ENCODE measurements around the gene VPS33B. TPM values are rescaled to one million over a fixed set of nuclear protein-coding genes. Genes with fewer than 3 reads are reported as not detected.

VPS33B gene
- total and polyA plus RNA-seq, 4 experiments from 2014 or later, result 4.7 to 27.8 (median 19.1) TPM

DNA sequence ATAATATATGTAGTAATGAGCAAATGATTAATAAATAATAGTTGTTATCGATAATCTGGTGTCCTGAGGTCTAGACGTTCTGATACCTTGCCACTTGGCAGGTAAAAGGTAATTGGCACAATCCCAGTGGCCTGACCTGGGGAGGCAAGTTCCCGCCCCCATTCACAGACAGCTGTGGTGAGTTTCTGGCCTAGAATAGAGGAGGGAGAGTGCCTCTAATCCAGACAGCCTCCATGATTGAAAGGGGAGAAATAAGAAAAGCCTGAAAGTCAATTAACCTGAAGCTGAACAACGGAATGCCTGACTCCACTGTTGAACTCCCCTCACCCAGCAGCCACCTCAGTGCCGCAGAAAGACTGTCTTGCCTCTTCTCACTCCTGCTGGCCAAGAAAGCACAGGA, 39.6 kb upstream of the VPS33B start:
- Histone ChIP-seq H3K4me3 (ENCODE audit: low read length in 2 of 2) (no peak overlapping the region), H3K36me3 (ENCODE audit: insufficient read depth, low read length) (no peaks in the 10 kb centered on the region), H3K9me3 (ENCODE audit: control insufficient read depth in 1 of 2, low read length in 2 of 2) (no peaks in the 10 kb centered on the region), H3K27ac (ENCODE audit: low read depth, low read length) (no peak overlapping the region), H3K27me3 (ENCODE audit: insufficient read depth, low read length) (peaks cover 14% of the 10 kb centered on the region), H3K4me1 (ENCODE audit: insufficient read depth, low read length) (no peaks in the 10 kb centered on the region)
- Mint-ChIP-seq H3K4me1 (no peaks in the 10 kb centered on the region), H3K27ac (no peak overlapping the region), H3K9me3 (peaks cover 0 to 16% (median 8%) of the 10 kb centered on the region in 8 donors), H3K4me3 (no peak overlapping the region), H3K27me3 (peaks cover 23 to 31% of the 10 kb centered on the region in 2 donors), H3K36me3 (peaks cover 0 to 3% of the 10 kb centered on the region in 2 donors)
- ChIA-PET POLR2A (ENCODE audit: partially characterized antibody) (no interaction called here), CTCF (ENCODE audit: partially characterized antibody) (no interaction called here)
- no peak for DNase-seq
- intact Hi-C loops (cut with micrococcal nuclease), result no loop called here

DNA sequence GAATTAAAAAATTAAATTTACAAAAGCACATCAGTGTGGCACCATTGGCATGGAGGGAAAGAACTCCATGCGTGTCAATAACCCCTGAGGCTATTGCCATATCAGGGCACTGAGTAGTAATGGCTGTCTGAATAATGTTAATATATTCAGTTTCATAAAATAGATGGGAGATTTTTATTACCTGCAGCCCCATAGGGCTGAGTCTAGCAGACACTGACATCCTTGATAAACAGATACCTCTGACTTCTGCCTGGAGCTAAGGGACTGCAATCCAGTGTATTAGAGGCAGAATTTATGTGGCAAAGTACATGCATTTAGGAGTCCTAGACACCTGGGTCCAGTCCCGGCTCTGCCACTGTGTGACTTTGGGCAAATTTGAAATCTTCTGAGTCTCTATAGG, 38.8 kb upstream of the VPS33B start:
- H3K9me3 ChIP-seq (ENCODE audit: control insufficient read depth in 1 of 2, low read length in 2 of 2), result no peaks in the 10 kb centered on the region
- no peak for DNase-seq
- Mint-ChIP-seq H3K4me1 (no peaks in the 10 kb centered on the region), H3K27me3 (peaks cover 23 to 31% of the 10 kb centered on the region in 2 donors), H3K27ac (no peak overlapping the region), H3K9me3 (peaks cover 0 to 16% (median 8%) of the 10 kb centered on the region in 8 donors), H3K36me3 (peaks cover 0 to 3% of the 10 kb centered on the region in 2 donors), H3K4me3 (no peak overlapping the region)
- peaks cover 14% of the 10 kb centered on the region for H3K27me3 ChIP-seq (ENCODE audit: insufficient read depth, low read length)
- H3K27ac ChIP-seq (ENCODE audit: low read depth, low read length), result no peak overlapping the region
- no peaks in the 10 kb centered on the region for H3K36me3 ChIP-seq (ENCODE audit: insufficient read depth, low read length)
- POLR2A ChIA-PET (ENCODE audit: partially characterized antibody), result no interaction called here
- CTCF ChIA-PET (ENCODE audit: partially characterized antibody), result interaction anchor here (0.6 kb wide), 1 partner anchor 36 kb away, joined by 3 read pairs; no protein-coding TSS in a partner anchor
- no peaks in the 10 kb centered on the region for H3K4me1 ChIP-seq (ENCODE audit: insufficient read depth, low read length)
- intact Hi-C loops (cut with micrococcal nuclease), result no loop called here
- H3K4me3 ChIP-seq (ENCODE audit: low read length in 2 of 2), result no peak overlapping the region

DNA sequence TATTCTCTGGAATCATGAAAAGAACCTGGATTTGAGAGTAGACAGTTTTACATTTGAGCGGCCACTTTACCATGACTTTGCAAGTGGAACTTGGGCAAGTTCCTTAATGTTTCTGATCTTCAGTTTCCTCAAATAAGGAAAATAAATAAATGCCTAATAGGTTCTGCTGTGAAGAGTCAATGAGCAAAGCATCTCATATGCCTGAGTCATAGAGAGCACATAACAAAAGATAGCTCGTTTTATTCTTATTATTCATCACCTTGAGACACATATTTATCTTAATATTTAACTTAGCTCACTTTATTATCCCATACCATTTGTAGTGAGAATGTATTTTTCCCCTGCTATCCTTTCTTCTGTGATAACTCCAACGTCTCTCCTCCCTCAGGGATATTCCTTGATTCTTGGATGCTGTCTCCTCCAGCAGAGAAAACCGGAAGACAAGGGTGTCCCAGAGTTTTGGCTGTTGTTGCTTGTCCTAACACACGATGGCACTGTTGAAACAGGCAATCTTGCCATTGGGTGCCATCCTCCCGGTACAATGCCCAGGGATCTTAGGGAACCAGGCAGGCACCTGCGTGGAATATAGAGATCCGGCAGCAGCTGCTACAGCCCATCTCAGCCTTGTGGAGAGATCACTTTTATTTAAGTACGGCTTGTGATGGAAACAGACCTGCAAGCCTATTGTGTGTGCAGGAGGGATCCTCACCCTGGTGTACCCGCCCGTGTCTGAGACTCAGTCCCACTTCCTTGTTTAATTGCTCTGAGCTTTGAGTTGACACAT, 33.3 kb upstream of the VPS33B start:
- Histone ChIP-seq H3K27me3 (ENCODE audit: insufficient read depth, low read length) (peaks cover 11% of the 10 kb centered on the region), H3K27ac (ENCODE audit: low read depth, low read length) (no peak overlapping the region), H3K9me3 (ENCODE audit: control insufficient read depth in 1 of 2, low read length in 2 of 2) (no peaks in the 10 kb centered on the region), H3K4me1 (ENCODE audit: insufficient read depth, low read length) (no peaks in the 10 kb centered on the region), H3K36me3 (ENCODE audit: insufficient read depth, low read length) (no peaks in the 10 kb centered on the region), H3K4me3 (ENCODE audit: low read length in 2 of 2) (no peak overlapping the region)
- CTCF ChIA-PET (ENCODE audit: partially characterized antibody), result interaction anchor here (0.6 to 6.5 kb wide), 22 partner anchors 8 to 231 kb away, joined by 3 to 91 read pairs (median 4); no protein-coding TSS in a partner anchor
- peak in 4 of 5 donors; percentile 18 to 33 (median 26) for DNase-seq
- no peak overlapping the region for H3K27ac Mint-ChIP-seq
- H3K4me3 Mint-ChIP-seq, result no peak overlapping the region
- no peaks in the 10 kb centered on the region for H3K36me3 Mint-ChIP-seq
- POLR2A ChIA-PET (ENCODE audit: partially characterized antibody), result no interaction called here
- H3K27me3 Mint-ChIP-seq, result peaks cover 40 to 47% of the 10 kb centered on the region in 2 donors
- peaks cover 0 to 2% (median 0%) of the 10 kb centered on the region in 8 donors for H3K9me3 Mint-ChIP-seq
- intact Hi-C loops (cut with micrococcal nuclease), result loop anchor here (1.0 kb wide), 1 partner anchor 216 kb away; no protein-coding TSS in a partner anchor
- H3K4me1 Mint-ChIP-seq, result peaks cover 0 to 3% (median 0%) of the 10 kb centered on the region in 4 donors

DNA sequence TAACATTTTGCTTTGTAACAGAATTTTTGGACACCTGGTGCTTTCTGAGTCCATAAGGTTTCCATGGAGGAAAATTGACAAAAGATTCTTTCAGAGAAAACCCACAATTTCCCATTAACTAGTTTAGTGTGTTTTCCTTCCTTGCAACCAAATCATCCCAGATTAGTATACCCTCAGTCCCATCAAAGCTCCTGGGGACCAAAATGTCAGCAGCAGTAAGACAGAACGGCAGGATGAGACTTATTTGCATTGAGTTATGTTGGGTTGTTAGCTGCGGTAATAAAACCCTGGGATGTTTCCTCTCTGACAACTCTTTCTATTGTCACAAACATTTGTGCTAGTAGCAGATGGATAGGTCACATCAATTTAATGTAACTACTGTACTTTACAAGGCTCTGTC, 32.4 kb upstream of the VPS33B start:
- Histone ChIP-seq H3K27ac (ENCODE audit: low read depth, low read length) (no peak overlapping the region), H3K4me3 (ENCODE audit: low read length in 2 of 2) (no peak overlapping the region), H3K27me3 (ENCODE audit: insufficient read depth, low read length) (peaks cover 11% of the 10 kb centered on the region), H3K9me3 (ENCODE audit: control insufficient read depth in 1 of 2, low read length in 2 of 2) (no peaks in the 10 kb centered on the region), H3K36me3 (ENCODE audit: insufficient read depth, low read length) (no peaks in the 10 kb centered on the region), H3K4me1 (ENCODE audit: insufficient read depth, low read length) (peaks cover under 1% of the 10 kb centered on the region)
- intact Hi-C loops (cut with micrococcal nuclease), result no loop called here
- no peak overlapping the region for H3K27ac Mint-ChIP-seq
- peaks cover under 1 to 4% (median 1%) of the 10 kb centered on the region in 4 donors for H3K4me1 Mint-ChIP-seq
- ChIA-PET CTCF (ENCODE audit: partially characterized antibody) (interaction anchor here (2.0 to 6.5 kb wide), 4 partner anchors 9 to 218 kb away, joined by 6 to 91 read pairs (median 14); no protein-coding TSS in a partner anchor), POLR2A (ENCODE audit: partially characterized antibody) (no interaction called here)
- H3K27me3 Mint-ChIP-seq, result peaks cover 37 to 42% of the 10 kb centered on the region in 2 donors
- H3K36me3 Mint-ChIP-seq, result no peaks in the 10 kb centered on the region
- DNase-seq, result no peak
- peaks cover 0 to 2% (median 0%) of the 10 kb centered on the region in 8 donors for H3K9me3 Mint-ChIP-seq
- H3K4me3 Mint-ChIP-seq, result no peak overlapping the region

DNA sequence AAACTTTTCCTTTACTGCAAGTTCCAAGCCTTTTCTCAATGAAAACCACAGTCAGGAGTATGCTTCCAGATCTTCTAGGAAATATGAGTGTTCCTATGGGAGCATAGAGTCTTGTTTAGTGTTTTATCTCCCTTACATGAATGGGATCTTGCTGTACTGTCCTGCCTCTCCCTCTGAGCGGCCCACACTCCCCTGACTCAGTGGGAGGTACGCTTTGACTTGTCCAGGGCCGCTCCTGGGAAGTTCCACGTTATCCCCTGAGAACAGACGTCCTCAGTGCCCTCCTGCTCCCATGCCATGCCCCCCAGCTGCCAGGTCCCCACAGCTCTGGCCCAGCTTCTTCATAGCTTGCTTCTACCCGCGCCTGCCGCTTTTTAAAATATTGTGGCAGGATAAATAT, 28.9 kb upstream of the VPS33B start:
- Histone ChIP-seq H3K27me3 (ENCODE audit: insufficient read depth, low read length) (no peaks in the 10 kb centered on the region), H3K4me3 (ENCODE audit: low read length in 2 of 2) (no peak overlapping the region), H3K36me3 (ENCODE audit: insufficient read depth, low read length) (no peaks in the 10 kb centered on the region), H3K27ac (ENCODE audit: low read depth, low read length) (no peak overlapping the region), H3K4me1 (ENCODE audit: insufficient read depth, low read length) (peaks cover 21% of the 10 kb centered on the region), H3K9me3 (ENCODE audit: control insufficient read depth in 1 of 2, low read length in 2 of 2) (no peaks in the 10 kb centered on the region)
- Mint-ChIP-seq H3K36me3 (no peaks in the 10 kb centered on the region), H3K27me3 (peaks cover 19 to 20% of the 10 kb centered on the region in 2 donors), H3K27ac (no peak overlapping the region), H3K9me3 (no peaks in the 10 kb centered on the region), H3K4me3 (no peak overlapping the region), H3K4me1 (peaks cover 14 to 29% (median 20%) of the 10 kb centered on the region in 4 donors)
- CTCF ChIA-PET (ENCODE audit: partially characterized antibody), result interaction anchor here (0.7 kb wide), 1 partner anchor 811 kb away, joined by 4 read pairs; no protein-coding TSS in a partner anchor
- intact Hi-C loops (cut with micrococcal nuclease), result no loop called here
- DNase-seq, result no peak
- POLR2A ChIA-PET (ENCODE audit: partially characterized antibody), result no interaction called here

DNA sequence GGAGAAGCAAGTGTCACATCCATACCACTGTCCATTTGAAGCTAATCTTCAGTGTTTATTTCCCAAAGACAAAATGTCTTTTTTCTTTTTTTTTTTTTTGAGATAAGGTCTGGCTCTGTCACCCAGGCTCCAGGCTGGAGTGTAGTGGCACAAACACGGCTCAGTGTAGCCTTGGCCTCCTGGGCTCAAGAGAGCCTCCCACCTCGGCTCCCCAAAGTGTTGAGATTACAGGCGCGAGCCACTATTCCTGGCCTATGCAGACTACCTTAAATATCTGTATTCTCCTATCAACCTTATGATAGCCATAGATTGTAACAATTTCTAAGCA, 27.7 kb upstream of the VPS33B start:
- DNase-seq, result no peak
- H3K4me3 ChIP-seq (ENCODE audit: low read length in 2 of 2), result no peak overlapping the region
- no peak overlapping the region for H3K27ac ChIP-seq (ENCODE audit: low read depth, low read length)
- H3K27me3 ChIP-seq (ENCODE audit: insufficient read depth, low read length), result no peaks in the 10 kb centered on the region
- peaks cover 11 to 29% (median 23%) of the 10 kb centered on the region in 4 donors for H3K4me1 Mint-ChIP-seq
- peaks cover 21% of the 10 kb centered on the region for H3K4me1 ChIP-seq (ENCODE audit: insufficient read depth, low read length)
- peaks cover 12 to 15% of the 10 kb centered on the region in 2 donors for H3K27me3 Mint-ChIP-seq
- no peaks in the 10 kb centered on the region for H3K36me3 Mint-ChIP-seq
- H3K4me3 Mint-ChIP-seq, result no peak overlapping the region
- no peak overlapping the region for H3K27ac Mint-ChIP-seq
- H3K36me3 ChIP-seq (ENCODE audit: insufficient read depth, low read length), result no peaks in the 10 kb centered on the region
- intact Hi-C loops (cut with micrococcal nuclease), result no loop called here
- ChIA-PET CTCF (ENCODE audit: partially characterized antibody) (interaction anchor here (0.9 to 2.9 kb wide), 15 partner anchors 9 to 730 kb away, joined by 3 to 34 read pairs (median 5); partner anchors contain the start of genes HDDC3, MAN2A2, RCCD1 and UNC45A), POLR2A (ENCODE audit: partially characterized antibody) (interaction anchor here (0.8 to 1.4 kb wide), 2 partner anchors 95 to 118 kb away, joined by 3 to 7 read pairs; partner anchors contain the start of gene RCCD1)
- no peaks in the 10 kb centered on the region for H3K9me3 ChIP-seq (ENCODE audit: control insufficient read depth in 1 of 2, low read length in 2 of 2)
- no peaks in the 10 kb centered on the region for H3K9me3 Mint-ChIP-seq

DNA sequence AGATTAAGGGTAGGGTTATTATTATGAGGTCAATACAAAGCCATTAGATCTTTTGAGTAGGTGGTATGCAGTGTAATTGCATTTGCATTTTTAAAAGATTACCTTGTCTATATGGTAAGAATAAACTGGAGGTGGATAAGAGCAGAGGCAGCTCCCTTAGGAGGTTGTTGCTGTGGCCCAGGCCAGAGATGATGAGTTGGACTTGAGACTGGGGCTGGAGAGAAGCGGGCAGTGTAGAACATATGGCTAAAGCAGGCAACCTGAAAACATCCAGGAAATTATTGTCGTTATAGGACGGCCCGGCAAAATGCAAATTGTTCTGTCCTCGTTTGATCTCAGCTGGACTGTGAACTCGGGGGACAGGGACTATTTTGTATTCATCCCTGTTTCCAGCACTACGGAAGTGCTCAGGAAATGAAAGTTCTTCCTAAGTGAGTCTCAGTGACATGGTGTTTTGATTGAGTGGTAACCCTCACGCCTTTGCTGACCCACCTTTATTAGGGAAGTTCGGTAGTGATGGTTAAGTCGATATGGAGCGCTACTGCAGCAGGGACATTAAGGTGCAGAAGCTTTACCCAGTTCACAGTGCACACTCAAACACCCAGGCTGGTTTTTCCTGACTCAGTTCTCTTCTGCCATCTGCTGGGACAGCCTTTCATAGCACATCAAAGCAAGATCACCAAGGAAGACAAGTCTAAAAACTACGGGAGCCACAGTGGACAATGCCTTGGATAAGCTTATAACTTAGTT, 27.2 kb upstream of the VPS33B start:
- Mint-ChIP-seq H3K27me3 (peaks cover 8 to 10% of the 10 kb centered on the region in 2 donors), H3K4me3 (no peak overlapping the region), H3K9me3 (no peaks in the 10 kb centered on the region), H3K36me3 (no peaks in the 10 kb centered on the region), H3K4me1 (peaks cover 11 to 30% (median 26%) of the 10 kb centered on the region in 4 donors), H3K27ac (no peak overlapping the region)
- ChIA-PET CTCF (ENCODE audit: partially characterized antibody) (interaction anchor here (0.8 to 2.9 kb wide), 20 partner anchors 8 to 730 kb away, joined by 3 to 34 read pairs (median 4); partner anchors contain the start of genes HDDC3, MAN2A2, RCCD1 and UNC45A), POLR2A (ENCODE audit: partially characterized antibody) (interaction anchor here (0.8 to 1.4 kb wide), 2 partner anchors 95 to 118 kb away, joined by 3 to 7 read pairs; partner anchors contain the start of gene RCCD1)
- Histone ChIP-seq H3K36me3 (ENCODE audit: insufficient read depth, low read length) (no peaks in the 10 kb centered on the region), H3K27ac (ENCODE audit: low read depth, low read length) (no peak overlapping the region), H3K9me3 (ENCODE audit: control insufficient read depth in 1 of 2, low read length in 2 of 2) (no peaks in the 10 kb centered on the region), H3K4me1 (ENCODE audit: insufficient read depth, low read length) (peaks cover 21% of the 10 kb centered on the region), H3K4me3 (ENCODE audit: low read length in 2 of 2) (no peak overlapping the region), H3K27me3 (ENCODE audit: insufficient read depth, low read length) (no peaks in the 10 kb centered on the region)
- intact Hi-C loops (cut with micrococcal nuclease), result loop anchor here (1.0 kb wide), 1 partner anchor 93 kb away; no protein-coding TSS in a partner anchor
- DNase-seq, result peak; percentile 50 to 66 (median 60)

All from CD4-positive, alpha-beta memory T cell (primary cell).